Measurements from ENCODE around the gene COPS9. TPM values are rescaled to one million over a fixed set of nuclear protein-coding genes. Genes with fewer than 3 reads are reported as not detected.

COPS9 gene
- total RNA-seq, 4 donors from 2014 or later = 120 to 172 (median 142) TPM

- WGBS, 2 donors = 85 to 89% methylated on average over 24 of the region's 24 CpGs
- no peak overlapping the region for H3K4me3 ChIP-seq (ENCODE audit: low read depth, poor library complexity, severe bottlenecking)
- intact Hi-C loops (cut with DNase I; ENCODE audit: low total_unique reads) = no loop called here
- peak in 1 of 2 donors; percentile 63 for DNase-seq (ENCODE audit: low spot score in 2 of 2)
- TF ChIP-seq POLR2A (IDR thresholded peaks at IDR 0.05) (no peak), CTCF (IDR thresholded peaks at IDR 0.05) (no peak)
Observed at GRCh38 chr2:240123821-240124650, 12.1 kb downstream of the COPS9 start.

- intact Hi-C loops (cut with DNase I; ENCODE audit: low total_unique reads) = no loop called here
- no peak for DNase-seq (ENCODE audit: low spot score in 2 of 2)
- WGBS, 2 donors = 46 to 56% methylated on average over 11 of the region's 11 CpGs
- no peak for TF ChIP-seq POLR2A (IDR thresholded peaks at IDR 0.05)
- H3K4me3 ChIP-seq (ENCODE audit: low read depth, poor library complexity, severe bottlenecking) = no peak overlapping the region
Observed at GRCh38 chr2:240121675-240122074, 14.4 kb downstream of the COPS9 start.

GRCh38 chr2:240121190-240121589, 14.9 kb downstream of the COPS9 start:
- 48 to 53% methylated on average over 4 of the region's 4 CpGs for WGBS, 2 donors
- intact Hi-C loops (cut with DNase I; ENCODE audit: low total_unique reads) = no loop called here
- no peak for DNase-seq (ENCODE audit: low spot score in 2 of 2)
- TF ChIP-seq POLR2A (IDR thresholded peaks at IDR 0.05) (no peak), CTCF (IDR thresholded peaks at IDR 0.05) (no peak)
- H3K4me3 ChIP-seq (ENCODE audit: low read depth, poor library complexity, severe bottlenecking) = no peak overlapping the region

- H3K4me3 ChIP-seq (ENCODE audit: low read depth, poor library complexity, severe bottlenecking) = no peak overlapping the region
- TF ChIP-seq CTCF (IDR thresholded peaks at IDR 0.05) (no peak), POLR2A (IDR thresholded peaks at IDR 0.05) (no peak)
- 84 to 85% methylated on average over 6 of the region's 6 CpGs for WGBS, 2 donors
- intact Hi-C loops (cut with DNase I; ENCODE audit: low total_unique reads) = no loop called here
- no peak for DNase-seq (ENCODE audit: low spot score in 2 of 2)
Observed at GRCh38 chr2:240114233-240114632, 21.9 kb downstream of the COPS9 start.

GRCh38 chr2:240112914-240113690, 23.0 kb downstream of the COPS9 start:
- H3K4me3 ChIP-seq (ENCODE audit: low read depth, poor library complexity, severe bottlenecking) = no peak overlapping the region
- intact Hi-C loops (cut with DNase I; ENCODE audit: low total_unique reads) = no loop called here
- TF ChIP-seq CTCF (IDR thresholded peaks at IDR 0.05) (no peak), POLR2A (IDR thresholded peaks at IDR 0.05) (no peak)
- WGBS, 2 donors = 22 to 27% methylated on average over 5 of the region's 5 CpGs
- DNase-seq (ENCODE audit: low spot score in 2 of 2) = no peak

GRCh38 chr2:240111253-240111652, 24.9 kb downstream of the COPS9 start:
- no peak for DNase-seq (ENCODE audit: low spot score in 2 of 2)
- intact Hi-C loops (cut with DNase I; ENCODE audit: low total_unique reads) = no loop called here
- 53 to 63% methylated on average over 10 of the region's 10 CpGs for WGBS, 2 donors
- no peak for TF ChIP-seq POLR2A (IDR thresholded peaks at IDR 0.05)
- no peak for TF ChIP-seq CTCF (IDR thresholded peaks at IDR 0.05)
- H3K4me3 ChIP-seq (ENCODE audit: low read depth, poor library complexity, severe bottlenecking) = no peak overlapping the region
